Activated naive CD4-positive, alpha-beta T cell treated with Interleukin-2 at 50 U/mL for 16 hours (primary cell): ENCODE results near the gene NXF1.
"Not testable (repeated sequence)": the region's sequence is repeated elsewhere in the genome, so short reads cannot be mapped to it uniquely, and the experiment has no call there.

ENCODE experiments used
- DNase-seq: peaks from one replicate; pipeline ENCODE4 v3.0.0-alpha.2; 2020

The NXF1 gene

GRCh38 chr11:62805076-62805892, at the start of gene NXF1:
TSS of gene NXF1 (minus strand) at chr11:62805440. CDS start at chr11:62805356, 84 bp downstream.
- peak; percentile 95 for DNase-seq

- no peak for DNase-seq
Observed at GRCh38 chr11:62854013-62854824, 49.0 kb upstream of the NXF1 start.

- DNase-seq: peak; percentile 41
Observed at GRCh38 chr11:62853279-62853965, 48.2 kb upstream of the NXF1 start.

GRCh38 chr11:62852523-62853188, 47.4 kb upstream of the NXF1 start:
- DNase-seq: no peak

GRCh38 chr11:62851807-62852522, 46.7 kb upstream of the NXF1 start:
- DNase-seq: no peak

GRCh38 chr11:62850911-62851806, 45.9 kb upstream of the NXF1 start:
- DNase-seq: no peak

- DNase-seq: no peak
Observed at GRCh38 chr11:62847767-62848314, 42.6 kb upstream of the NXF1 start.

- DNase-seq: no peak
Observed at GRCh38 chr11:62846177-62846576, 40.9 kb upstream of the NXF1 start.

- DNase-seq: no peak
Observed at GRCh38 chr11:62844154-62844553, 38.9 kb upstream of the NXF1 start.

GRCh38 chr11:62843466-62843865, 38.2 kb upstream of the NXF1 start:
- no peak for DNase-seq

- DNase-seq: not testable (repeated sequence)
Observed at GRCh38 chr11:62842891-62843290, 37.7 kb upstream of the NXF1 start.

GRCh38 chr11:62842171-62842741, 37.0 kb upstream of the NXF1 start:
- DNase-seq: peak; percentile 34

- peak; percentile 81 for DNase-seq
Observed at GRCh38 chr11:62841361-62842170, 36.3 kb upstream of the NXF1 start.

- DNase-seq: peak; percentile 88
Observed at GRCh38 chr11:62840721-62841360, 35.6 kb upstream of the NXF1 start.

GRCh38 chr11:62839050-62839945, 34.1 kb upstream of the NXF1 start, which contains the start of gene WDR74:
TSS of gene WDR74 (minus strand) at chr11:62839590. CDS start at chr11:62839570, 20 bp downstream.
- DNase-seq: peak; percentile 93

GRCh38 chr11:62835336-62835735, 30.1 kb upstream of the NXF1 start:
- DNase-seq: no peak
